GM12801 (cell line): Measurements from ENCODE around the gene BOD1L1.

Experiments
- CTCF ChIP-seq: IDR thresholded peaks from one replicate; pipeline ENCODE4 v1.5.1; 2011; ENCODE audit warnings: control low read depth; ENCODE audit not compliant: insufficient read length; ENCODE audit errors: extremely low read depth

The BOD1L1 gene

GRCh38 chr4:13544606-13545393 is 82.7 kb downstream of the BOD1L1 start:
- TF ChIP-seq CTCF: no peak

GRCh38 chr4:13543839-13544605 is 83.5 kb downstream of the BOD1L1 start, which contains the start of gene NKX3-2:
NKX3-2 (minus strand) TSS chr4:13544508; CDS start chr4:13544414, 94 bp downstream.
- no peak for TF ChIP-seq CTCF

GRCh38 chr4:13543032-13543838 is 84.3 kb downstream of the BOD1L1 start:
- no peak for TF ChIP-seq CTCF

- no peak for TF ChIP-seq CTCF
Measured at GRCh38 chr4:13542577-13543031, 84.9 kb downstream of the BOD1L1 start.

GRCh38 chr4:13541720-13542576 is 85.6 kb downstream of the BOD1L1 start:
- TF ChIP-seq CTCF: no peak

GRCh38 chr4:13541176-13541604 is 86.3 kb downstream of the BOD1L1 start:
- no peak for TF ChIP-seq CTCF
